Brain microvascular endothelial cell (primary cell): ENCODE results near the gene SLC4A2.

Experiments used
- DNase-seq: peaks from one replicate; pipeline ENCODE4 v3.0.0-alpha.2; 2020
- H3K27ac ChIP-seq: fragments of 250-450 bp; sonication (Bioruptor Pico); 2 replicates; pipeline ENCODE4 v1.5.1; 2020; ENCODE audit warnings: mild to moderate bottlenecking, moderate library complexity
- H3K27me3 ChIP-seq: fragments of 250-450 bp; sonication (Bioruptor Pico); replicated peaks from 2 replicates; pipeline ENCODE4 v1.5.1; 2020; ENCODE audit warnings: mild to moderate bottlenecking
- H3K36me3 ChIP-seq: fragments of 250-450 bp; sonication (Bioruptor Pico); replicated peaks from 2 replicates; pipeline ENCODE4 v1.5.1; 2020; ENCODE audit warnings: mild to moderate bottlenecking
- H3K4me3 ChIP-seq: 2 replicates; pipeline ENCODE4 v1.5.1; 2011; ENCODE audit warnings: low read depth, mild to moderate bottlenecking, control low read depth, low read length, moderate library complexity
- CTCF ChIP-seq: IDR thresholded peaks from 2 replicates; pipeline ENCODE4 v1.5.1; 2011; ENCODE audit warnings: low read depth, mild to moderate bottlenecking, moderate library complexity, low read length, control low read depth, inconsistent platforms; ENCODE audit errors: missing control alignments
- in situ Hi-C: cut with HindIII; loops from 2 replicates; pipeline ENCODE4 v1.10.0; 2017; ENCODE audit warnings: low sequenced_read_pairs, low pct_ligation_motif_present

SLC4A2 gene

GRCh38 chr7:151116603-151117440 lies 57.4 kb downstream of the SLC4A2 start:
- DNase-seq = no peak
- TF ChIP-seq CTCF = no peak
- no peaks in the 10 kb centered on the region for H3K27me3 ChIP-seq
- H3K27ac ChIP-seq = no peak overlapping the region
- in situ Hi-C loops = no loop called here
- peaks cover 35% of the 10 kb centered on the region for H3K36me3 ChIP-seq
- H3K4me3 ChIP-seq = no peak overlapping the region

DNA sequence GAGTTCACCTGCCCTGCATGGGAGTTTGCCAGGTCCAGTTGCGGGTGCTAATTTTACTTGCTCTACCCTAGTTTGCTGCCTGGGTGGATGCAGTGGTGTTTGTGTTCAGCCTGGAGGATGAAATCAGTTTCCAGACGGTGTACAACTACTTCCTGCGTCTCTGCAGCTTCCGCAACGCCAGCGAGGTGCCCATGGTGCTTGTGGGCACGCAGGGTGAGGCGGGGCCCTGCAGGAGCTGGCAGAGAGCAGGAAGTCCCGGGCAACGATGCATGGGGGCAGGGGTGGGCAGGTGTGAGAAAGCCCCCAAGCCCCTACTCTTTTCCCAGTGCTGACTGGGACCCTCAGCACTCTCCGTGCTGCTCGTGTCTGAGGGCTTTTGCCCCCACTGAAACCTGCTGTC lies 58.2 kb downstream of the SLC4A2 start:
- no peak overlapping the region for H3K27ac ChIP-seq
- TF ChIP-seq CTCF = no peak
- in situ Hi-C loops = no loop called here
- DNase-seq = no peak
- H3K36me3 ChIP-seq = peaks cover 35% of the 10 kb centered on the region
- H3K27me3 ChIP-seq = no peaks in the 10 kb centered on the region
- H3K4me3 ChIP-seq = no peak overlapping the region

- Histone ChIP-seq H3K27me3 (no peaks in the 10 kb centered on the region), H3K27ac (no peak overlapping the region), H3K36me3 (peaks cover 43% of the 10 kb centered on the region), H3K4me3 (no peak overlapping the region)
- in situ Hi-C loops = no loop called here
- no peak for TF ChIP-seq CTCF
- no peak for DNase-seq
Observed at GRCh38 chr7:151118108-151119054, 59.0 kb downstream of the SLC4A2 start.

GRCh38 chr7:151119055-151119415 lies 59.6 kb downstream of the SLC4A2 start:
- in situ Hi-C loops = no loop called here
- no peak for TF ChIP-seq CTCF
- Histone ChIP-seq H3K36me3 (peaks cover 47% of the 10 kb centered on the region), H3K27ac (no peak overlapping the region), H3K27me3 (no peaks in the 10 kb centered on the region), H3K4me3 (no peak overlapping the region)
- no peak for DNase-seq

GRCh38 chr7:151119902-151120301 lies 60.5 kb downstream of the SLC4A2 start:
- in situ Hi-C loops = no loop called here
- no peak for TF ChIP-seq CTCF

More at GRCh38 chr7:151119902-151120301, 60.5 kb downstream of the SLC4A2 start:
- no peak overlapping the region for H3K27ac ChIP-seq
- DNase-seq = no peak
- no peaks in the 10 kb centered on the region for H3K27me3 ChIP-seq
- no peak overlapping the region for H3K4me3 ChIP-seq
- H3K36me3 ChIP-seq = peaks cover 47% of the 10 kb centered on the region
